Panc1 (cell line): Measurements from ENCODE around the gene GPR21.

Experiments used
- POLR2AphosphoS5 ChIP-seq: IDR thresholded peaks from 2 replicates; pipeline ENCODE4 v1.6.1; 2012; ENCODE audit warnings: mild to moderate bottlenecking, low read depth, low read length, moderate library complexity
- SIN3A ChIP-seq: IDR thresholded peaks from 2 replicates; pipeline ENCODE4 v1.6.1; 2012; ENCODE audit warnings: low read depth, mild to moderate bottlenecking, low read length, moderate library complexity, borderline replicate concordance; ENCODE audit not compliant: insufficient read depth
- TCF7L2 ChIP-seq: IDR thresholded peaks from 2 replicates; pipeline ENCODE4 v1.6.1; 2011; ENCODE audit warnings: mild to moderate bottlenecking, low read depth, low read length, inconsistent platforms
- TF ChIP-seq, protein P1 (sequence below): fragments of 450-650 bp; IDR thresholded peaks from 2 replicates; pipeline ENCODE4 v1.5.1; 2017; ENCODE audit warnings: mild to moderate bottlenecking
- TF ChIP-seq, protein P2 (sequence below), 2 experiments: IDR thresholded peaks; 2 replicates each; pipeline ENCODE4 v1.6.1; 2011 to 2012; ENCODE audit warnings: low read depth in 2 of 2, control low read depth in 1 of 2, low read length in 1 of 2, mild to moderate bottlenecking in 1 of 2, moderate library complexity in 1 of 2; ENCODE audit not compliant: insufficient read depth in 1 of 2

- TF ChIP-seq, protein P1, sequence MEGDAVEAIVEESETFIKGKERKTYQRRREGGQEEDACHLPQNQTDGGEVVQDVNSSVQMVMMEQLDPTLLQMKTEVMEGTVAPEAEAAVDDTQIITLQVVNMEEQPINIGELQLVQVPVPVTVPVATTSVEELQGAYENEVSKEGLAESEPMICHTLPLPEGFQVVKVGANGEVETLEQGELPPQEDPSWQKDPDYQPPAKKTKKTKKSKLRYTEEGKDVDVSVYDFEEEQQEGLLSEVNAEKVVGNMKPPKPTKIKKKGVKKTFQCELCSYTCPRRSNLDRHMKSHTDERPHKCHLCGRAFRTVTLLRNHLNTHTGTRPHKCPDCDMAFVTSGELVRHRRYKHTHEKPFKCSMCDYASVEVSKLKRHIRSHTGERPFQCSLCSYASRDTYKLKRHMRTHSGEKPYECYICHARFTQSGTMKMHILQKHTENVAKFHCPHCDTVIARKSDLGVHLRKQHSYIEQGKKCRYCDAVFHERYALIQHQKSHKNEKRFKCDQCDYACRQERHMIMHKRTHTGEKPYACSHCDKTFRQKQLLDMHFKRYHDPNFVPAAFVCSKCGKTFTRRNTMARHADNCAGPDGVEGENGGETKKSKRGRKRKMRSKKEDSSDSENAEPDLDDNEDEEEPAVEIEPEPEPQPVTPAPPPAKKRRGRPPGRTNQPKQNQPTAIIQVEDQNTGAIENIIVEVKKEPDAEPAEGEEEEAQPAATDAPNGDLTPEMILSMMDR, result no peak
- TF ChIP-seq, protein P2, sequence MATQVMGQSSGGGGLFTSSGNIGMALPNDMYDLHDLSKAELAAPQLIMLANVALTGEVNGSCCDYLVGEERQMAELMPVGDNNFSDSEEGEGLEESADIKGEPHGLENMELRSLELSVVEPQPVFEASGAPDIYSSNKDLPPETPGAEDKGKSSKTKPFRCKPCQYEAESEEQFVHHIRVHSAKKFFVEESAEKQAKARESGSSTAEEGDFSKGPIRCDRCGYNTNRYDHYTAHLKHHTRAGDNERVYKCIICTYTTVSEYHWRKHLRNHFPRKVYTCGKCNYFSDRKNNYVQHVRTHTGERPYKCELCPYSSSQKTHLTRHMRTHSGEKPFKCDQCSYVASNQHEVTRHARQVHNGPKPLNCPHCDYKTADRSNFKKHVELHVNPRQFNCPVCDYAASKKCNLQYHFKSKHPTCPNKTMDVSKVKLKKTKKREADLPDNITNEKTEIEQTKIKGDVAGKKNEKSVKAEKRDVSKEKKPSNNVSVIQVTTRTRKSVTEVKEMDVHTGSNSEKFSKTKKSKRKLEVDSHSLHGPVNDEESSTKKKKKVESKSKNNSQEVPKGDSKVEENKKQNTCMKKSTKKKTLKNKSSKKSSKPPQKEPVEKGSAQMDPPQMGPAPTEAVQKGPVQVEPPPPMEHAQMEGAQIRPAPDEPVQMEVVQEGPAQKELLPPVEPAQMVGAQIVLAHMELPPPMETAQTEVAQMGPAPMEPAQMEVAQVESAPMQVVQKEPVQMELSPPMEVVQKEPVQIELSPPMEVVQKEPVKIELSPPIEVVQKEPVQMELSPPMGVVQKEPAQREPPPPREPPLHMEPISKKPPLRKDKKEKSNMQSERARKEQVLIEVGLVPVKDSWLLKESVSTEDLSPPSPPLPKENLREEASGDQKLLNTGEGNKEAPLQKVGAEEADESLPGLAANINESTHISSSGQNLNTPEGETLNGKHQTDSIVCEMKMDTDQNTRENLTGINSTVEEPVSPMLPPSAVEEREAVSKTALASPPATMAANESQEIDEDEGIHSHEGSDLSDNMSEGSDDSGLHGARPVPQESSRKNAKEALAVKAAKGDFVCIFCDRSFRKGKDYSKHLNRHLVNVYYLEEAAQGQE (IDR thresholded peaks at IDR 0.05; ENCODE audit: insufficient read depth in 1 of 2, low read depth in 2 of 2, low read length in 1 of 2), result no peak
- TF ChIP-seq TCF7L2 (no peak), POLR2AphosphoS5 (no peak), SIN3A (no peak)
Measured at GRCh38 chr9:123028136-123028535, 5.3 kb upstream of the GPR21 start.
